ENCODE data around the gene ARHGAP40.
A peak's percentile ranks its signal among the peaks of the same experiment; 100 is the strongest.

Gene ARHGAP40

GRCh38 chr20:38658879-38659596 is 57.4 kb downstream of the ARHGAP40 start:
- DNase-seq: peak; percentile 41

DNA sequence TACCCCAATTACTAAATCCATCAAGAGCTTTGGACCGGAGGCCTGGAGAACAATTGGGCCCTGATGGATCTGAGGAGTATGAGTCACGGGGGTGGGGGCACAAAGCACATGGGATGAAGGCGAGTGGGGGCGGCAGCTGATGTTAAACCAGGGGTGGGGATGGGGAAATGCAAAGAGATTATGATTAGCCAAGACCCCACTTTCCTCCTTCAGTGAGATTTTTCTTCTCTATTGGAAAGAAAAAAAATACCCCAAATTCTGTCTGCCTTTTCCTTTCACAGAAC is 57.9 kb downstream of the ARHGAP40 start:
- no peak for DNase-seq

GRCh38 chr20:38660429-38660828 is 58.8 kb downstream of the ARHGAP40 start:
- no peak for DNase-seq

- DNase-seq: no peak
These were observed 62.1 kb downstream of the ARHGAP40 start for GRCh38 chr20:38663660-38664059.

DNA sequence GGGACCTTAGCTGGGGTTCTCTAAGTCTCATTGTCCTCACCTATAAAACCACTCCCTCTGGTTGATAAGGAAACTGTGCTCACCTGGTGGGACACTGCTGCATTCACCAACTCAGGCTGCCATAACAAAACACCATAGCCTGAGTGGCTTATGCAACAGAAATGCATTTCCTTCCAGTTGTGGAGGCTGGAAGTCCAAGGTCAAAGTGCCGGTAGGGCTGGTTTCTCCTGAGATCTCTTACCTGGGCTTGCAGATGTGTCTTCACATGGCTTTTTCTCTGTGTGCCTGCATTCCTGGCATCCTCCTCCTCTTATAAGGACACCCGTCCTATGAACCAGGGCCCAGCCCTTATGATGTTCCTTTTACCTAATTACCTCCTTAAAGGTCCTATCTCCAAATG is 62.7 kb downstream of the ARHGAP40 start:
- no peak for DNase-seq

- no peak for DNase-seq
These were observed 63.5 kb downstream of the ARHGAP40 start for GRCh38 chr20:38665094-38665493.

DNA sequence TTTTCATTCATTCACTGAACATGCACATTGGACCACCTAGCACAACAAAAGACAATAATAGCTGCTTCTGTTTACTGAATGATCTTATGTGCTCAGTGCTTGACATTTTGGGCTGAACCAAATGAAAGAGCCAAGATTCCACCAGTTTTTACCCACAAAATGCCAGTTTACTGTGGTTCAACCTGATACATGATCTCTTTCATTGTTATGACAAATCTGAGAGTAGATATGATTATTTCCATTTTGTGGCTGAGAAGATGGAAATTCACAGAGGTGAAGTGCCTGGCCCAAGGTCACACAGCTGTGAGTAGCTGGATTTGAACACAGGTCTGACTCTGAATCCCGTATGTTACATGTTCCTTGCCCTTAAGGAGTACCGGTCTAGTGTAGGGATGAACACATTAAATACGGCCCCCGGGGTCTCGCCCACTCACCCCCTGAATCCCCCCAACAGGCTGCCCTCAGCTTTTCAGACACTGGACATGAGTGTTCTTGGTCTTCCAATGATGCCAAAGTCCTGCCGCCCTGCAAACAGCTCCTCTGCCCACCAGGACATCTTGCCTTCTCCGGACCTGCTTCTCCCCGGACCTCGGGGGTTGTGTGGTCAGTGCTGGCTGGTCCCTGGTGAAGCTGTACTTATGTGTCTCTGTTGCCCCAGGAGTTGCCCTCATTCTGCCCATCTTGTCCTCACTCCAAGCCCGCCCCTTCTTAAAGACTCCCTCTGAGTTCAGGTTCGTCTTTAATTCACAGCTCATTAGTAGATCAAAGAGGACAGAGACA is 64.1 kb downstream of the ARHGAP40 start:
- no peak for DNase-seq

DNA sequence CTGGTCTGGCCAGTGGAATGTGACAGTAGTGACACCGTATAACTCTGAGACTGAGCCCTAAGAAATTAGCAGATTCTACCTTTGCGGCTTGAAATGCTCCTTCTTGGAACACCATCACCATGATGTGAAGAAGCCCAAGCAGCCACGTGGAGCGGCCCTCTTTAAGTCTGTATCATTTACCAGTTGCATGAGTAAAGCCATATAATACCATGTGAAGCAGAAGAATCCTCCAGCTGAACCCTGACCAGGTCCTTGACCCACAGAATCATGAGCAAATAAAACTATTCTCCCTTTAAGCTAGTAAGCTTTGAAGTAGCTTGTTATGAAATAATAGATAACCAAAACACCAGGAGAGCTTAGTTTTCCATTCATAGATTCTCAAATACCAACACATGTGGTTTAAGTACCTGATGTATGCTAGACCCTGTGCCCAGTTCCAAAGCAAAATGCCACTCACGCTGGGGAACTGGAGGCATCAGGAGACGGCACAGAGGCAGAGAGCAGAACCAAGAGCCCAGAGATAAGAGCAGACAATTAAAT is 65.9 kb downstream of the ARHGAP40 start:
- no peak for DNase-seq

- DNase-seq: no peak
These were observed 68.1 kb downstream of the ARHGAP40 start for GRCh38 chr20:38669688-38670087.

- DNase-seq: no peak
These were observed 69.2 kb downstream of the ARHGAP40 start for GRCh38 chr20:38670786-38671185.

GRCh38 chr20:38671186-38671585 is 69.6 kb downstream of the ARHGAP40 start:
- DNase-seq: no peak

GRCh38 chr20:38671701-38672292 is 70.2 kb downstream of the ARHGAP40 start:
- DNase-seq: no peak

DNA sequence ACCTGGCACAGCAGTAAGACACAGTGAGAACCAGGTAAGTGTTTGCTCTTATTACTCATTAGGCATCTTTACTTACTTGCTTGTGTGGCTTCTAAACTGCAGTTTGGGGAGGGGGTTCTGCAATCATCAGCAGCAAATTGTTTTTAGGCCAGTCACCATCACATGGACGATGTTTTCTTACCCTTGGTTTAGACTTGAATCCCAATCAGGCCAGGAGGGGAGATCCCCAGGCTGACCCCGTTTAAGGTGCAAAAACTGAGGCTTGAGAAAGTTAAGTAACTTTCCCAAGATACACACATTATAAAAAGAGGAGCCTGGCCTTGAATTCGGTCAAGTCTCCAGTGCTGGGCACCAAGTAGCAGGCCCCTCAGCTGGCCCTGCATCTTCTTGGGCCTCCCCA is 70.9 kb downstream of the ARHGAP40 start:
- no peak for DNase-seq

GRCh38 chr20:38673261-38673660 is 71.7 kb downstream of the ARHGAP40 start:
- no peak for DNase-seq

DNA sequence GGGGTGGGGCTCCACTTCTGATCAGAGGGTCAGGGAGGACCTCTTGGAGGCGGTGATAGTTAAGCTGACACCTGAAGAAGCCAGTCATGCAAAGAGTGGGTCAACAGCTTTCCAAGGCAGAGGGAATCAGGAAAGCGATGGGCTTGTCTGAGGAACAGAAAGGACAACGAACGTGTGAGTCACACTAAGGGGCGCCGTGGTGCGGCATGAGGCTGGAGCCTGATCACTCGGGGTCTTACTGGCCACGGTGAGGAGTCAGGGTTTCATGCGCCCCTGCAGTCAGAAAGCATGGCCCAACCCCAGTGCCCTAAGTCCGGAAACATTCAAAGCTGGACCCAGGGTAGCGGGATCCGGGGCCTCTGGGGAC is 72.1 kb downstream of the ARHGAP40 start:
- peak; percentile 4 for DNase-seq

DNA sequence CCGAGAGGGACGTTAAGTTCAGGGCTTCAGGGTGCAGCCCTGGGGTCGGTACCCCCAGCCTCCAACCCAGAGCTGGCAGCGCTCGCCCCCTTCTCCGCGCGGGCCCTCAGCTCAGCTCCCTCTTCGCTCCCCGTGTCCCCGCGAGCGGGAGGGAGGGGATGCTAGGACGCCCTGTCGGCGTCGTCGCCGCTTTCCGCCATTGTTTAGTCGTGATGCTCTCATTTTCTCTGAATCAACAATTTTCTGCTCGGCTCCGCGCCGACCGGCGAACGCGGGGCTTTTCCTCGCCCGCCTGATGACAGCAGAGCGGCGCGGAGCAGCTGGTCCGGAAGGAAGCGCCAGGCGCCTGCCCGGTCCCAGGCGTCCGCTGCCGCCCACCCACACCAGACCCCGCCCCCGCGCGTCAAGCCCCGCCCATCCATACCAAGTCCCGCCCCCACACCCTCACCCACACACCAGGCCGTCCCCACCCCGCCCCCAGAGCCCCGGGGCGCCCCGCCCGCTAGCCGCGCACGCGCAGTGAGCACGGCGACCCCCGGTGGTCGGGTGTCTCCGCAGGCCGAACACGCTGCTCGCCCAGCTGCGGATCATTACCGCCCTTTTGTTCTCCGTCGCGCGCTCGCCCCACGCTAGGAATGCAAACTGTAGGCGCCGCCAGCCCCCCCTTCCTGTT is 72.6 kb downstream of the ARHGAP40 start:
- DNase-seq: peak; percentile 64

DNA sequence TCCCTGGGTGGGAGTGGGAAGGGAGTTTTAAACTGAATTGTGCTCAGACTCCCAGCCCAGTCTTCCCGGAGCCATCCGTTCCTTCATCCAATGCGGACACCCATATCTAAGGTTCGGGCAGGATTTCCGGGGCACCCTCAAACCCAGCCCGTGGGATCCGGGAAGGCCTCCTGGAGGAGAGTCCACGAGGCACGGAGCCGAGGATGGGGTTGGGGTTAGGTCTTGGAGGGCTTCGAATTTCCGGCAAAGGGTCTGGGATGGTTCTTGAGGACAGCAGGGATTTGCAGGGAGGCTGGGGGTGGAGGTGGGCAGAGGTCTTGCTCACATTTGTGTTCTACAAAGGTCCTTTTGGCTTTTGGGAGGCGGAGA is 73.1 kb downstream of the ARHGAP40 start:
- DNase-seq: no peak

DNA sequence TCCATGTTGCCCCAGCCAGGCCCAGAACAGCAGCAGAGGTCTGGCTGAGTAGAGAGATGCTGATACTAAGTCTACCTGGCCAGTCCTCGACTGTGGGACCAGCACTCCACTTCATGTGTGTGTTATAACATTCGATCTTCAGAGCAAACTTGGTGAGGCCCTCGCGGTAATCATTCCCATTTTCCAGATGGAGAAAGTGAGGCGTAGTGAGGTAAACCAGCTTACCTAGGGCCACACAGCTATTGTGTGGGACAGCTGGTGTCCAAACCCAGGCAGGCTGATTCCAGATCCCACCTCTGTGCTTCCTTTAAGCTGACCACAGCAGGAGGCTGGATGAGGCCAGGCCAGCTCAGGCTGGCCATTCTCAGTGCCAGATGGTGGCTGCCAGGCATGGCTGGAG is 75.0 kb downstream of the ARHGAP40 start:
- DNase-seq: no peak

GRCh38 chr20:38680500-38681306 is 79.1 kb downstream of the ARHGAP40 start:
- DNase-seq: peak; percentile 28

DNA sequence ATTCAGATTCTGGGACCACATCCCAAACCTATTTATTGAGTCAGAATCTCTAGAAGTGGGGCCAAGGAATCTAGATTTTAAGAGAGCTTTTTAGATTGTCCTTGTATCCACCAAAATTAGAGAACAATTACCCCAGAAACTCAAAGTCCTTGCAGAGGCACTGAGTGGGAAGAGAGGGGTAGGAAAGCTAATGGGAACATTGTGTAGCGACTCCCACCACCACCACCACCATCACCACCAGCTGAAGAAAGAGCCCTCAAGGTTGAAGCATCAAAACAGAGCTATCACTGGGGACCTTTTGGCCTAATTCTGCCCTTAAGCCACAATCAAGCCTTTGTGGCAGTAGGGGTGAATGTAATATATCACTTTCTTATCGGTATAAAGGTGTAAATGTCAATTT is 83.7 kb downstream of the ARHGAP40 start:
- DNase-seq: no peak

- peak; percentile 37 for DNase-seq
These were observed 84.4 kb downstream of the ARHGAP40 start for GRCh38 chr20:38685853-38686473.
